Middle frontal gyrus (tissue), 1 donor: ENCODE results near the gene ZIK1.

Experiments
- DNase-seq: peaks from one replicate; pipeline ENCODE4 v3.0.0-alpha.2; 2015; ENCODE audit warnings: low spot score; ENCODE audit errors: extremely low spot score

ZIK1 gene

DNA sequence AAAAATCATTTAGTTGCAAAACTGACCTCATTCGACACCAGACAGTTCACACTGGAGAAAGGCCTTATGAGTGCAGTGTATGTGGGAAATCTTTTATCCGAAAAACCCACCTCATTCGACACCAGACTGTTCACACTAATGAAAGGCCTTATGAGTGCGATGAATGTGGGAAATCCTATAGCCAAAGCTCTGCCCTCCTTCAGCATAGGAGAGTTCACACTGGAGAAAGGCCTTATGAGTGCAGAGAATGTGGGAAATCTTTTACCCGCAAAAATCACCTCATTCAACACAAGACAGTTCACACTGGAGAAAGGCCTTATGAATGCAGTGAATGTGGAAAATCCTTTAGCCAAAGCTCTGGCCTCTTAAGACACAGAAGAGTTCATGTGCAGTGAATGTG lies 23.0 kb downstream of the ZIK1 start:
- no peak for DNase-seq

DNA sequence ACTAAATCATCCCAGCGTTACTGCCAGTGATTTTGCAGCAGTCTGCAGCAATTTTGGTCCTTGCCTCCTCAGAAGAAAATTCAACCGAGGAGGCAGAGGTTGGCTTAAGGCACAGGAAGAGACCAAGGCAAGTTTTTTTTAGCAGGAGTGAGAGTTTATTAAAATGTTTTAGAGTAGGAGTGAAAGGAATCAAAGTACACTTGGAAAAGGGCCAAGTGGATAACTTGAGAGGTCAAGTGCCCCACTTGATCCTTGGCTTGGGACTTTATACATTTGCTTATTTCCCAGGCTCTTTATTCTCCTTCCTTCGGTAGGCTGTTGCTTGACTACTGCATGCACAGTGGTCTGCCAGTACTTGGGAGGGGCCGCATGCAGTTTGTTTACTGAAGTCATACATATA lies 27.2 kb downstream of the ZIK1 start:
- no peak for DNase-seq

DNA sequence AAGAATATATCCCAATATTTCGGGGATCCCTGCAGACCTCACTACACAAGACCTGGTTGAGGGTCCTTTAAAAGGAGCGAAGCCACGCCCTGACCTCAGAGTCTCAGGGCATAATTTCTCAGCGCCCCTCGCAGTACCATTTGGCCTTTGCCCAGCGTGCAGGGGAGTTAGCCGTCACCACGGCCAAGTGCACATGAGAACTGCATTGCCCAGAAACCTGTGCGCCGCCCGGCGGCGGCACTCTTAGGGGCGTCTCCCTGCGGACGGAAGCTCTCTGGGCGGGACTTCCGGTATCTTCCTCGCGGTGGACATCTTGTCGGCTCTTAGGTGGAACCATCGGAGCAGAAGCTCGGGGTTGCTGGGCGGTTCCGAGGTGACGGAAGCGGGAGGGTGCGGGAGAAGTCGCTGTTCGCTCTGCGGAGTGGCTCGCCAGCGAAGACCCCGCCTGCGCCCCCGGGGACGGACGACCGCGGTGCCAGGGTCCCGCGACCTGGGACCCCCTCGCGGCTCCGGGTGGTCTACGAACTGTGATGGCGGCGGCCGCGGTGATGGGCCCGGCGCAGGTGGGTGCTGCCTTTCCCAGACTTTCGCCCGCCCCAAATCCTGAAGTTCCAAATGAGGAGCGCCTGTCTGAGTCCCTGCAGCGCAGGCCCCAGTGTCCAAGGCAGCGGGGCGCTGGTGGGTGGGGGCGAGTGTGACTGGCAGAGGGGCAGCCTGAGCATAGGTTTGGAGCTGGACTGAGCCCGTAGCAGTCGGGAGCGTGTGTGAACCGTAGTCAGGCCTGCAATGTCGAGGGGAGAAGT lies 30.2 kb downstream of the ZIK1 start, which contains the start of gene ZNF134:
Gene ZNF134 (plus strand): TSS at position 302 of the 803 bp plus-strand sequence. CDS start 5,227 bp downstream, outside the sequence.
- peak; percentile 87 for DNase-seq

DNA sequence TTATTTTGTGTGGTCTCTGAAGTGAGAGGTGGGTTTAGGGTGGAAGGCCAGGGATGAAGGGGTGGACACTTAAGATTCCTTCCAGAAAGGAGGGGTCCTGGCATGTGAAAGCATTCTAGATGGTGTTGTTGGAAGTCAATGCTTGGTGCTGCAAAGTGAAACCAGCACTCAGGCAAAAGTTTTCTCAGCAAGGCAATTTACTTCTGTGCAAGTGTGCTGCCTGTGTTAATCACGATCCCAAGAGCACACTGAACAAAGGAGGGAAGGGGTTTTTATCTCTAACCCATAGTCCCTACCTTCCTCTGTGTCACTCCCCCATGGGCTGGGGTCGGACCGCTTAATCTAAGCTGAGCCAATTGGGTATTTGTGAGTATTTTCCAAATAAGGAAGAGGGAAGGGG lies 31.4 kb downstream of the ZIK1 start:
- DNase-seq = no peak

DNA sequence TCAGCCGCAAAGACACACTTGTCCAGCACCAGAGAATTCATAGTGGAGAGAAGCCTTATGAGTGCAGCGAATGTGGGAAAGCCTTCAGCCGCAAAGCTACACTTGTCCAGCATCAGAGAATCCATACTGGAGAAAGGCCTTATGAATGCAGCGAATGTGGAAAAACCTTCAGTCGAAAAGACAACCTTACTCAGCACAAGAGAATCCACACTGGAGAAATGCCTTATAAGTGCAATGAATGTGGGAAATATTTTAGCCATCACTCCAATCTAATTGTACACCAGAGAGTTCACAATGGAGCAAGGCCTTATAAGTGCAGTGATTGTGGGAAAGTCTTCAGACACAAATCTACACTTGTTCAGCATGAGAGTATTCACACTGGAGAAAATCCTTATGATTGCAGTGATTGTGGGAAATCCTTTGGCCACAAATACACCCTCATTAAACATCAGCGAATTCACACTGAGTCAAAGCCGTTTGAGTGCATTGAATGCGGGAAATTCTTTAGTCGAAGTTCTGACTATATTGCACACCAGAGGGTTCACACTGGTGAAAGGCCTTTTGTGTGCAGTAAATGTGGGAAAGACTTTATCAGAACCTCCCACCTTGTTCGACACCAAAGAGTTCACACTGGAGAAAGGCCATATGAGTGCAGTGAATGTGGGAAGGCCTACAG lies 36.9 kb downstream of the ZIK1 start:
- DNase-seq = no peak

DNA sequence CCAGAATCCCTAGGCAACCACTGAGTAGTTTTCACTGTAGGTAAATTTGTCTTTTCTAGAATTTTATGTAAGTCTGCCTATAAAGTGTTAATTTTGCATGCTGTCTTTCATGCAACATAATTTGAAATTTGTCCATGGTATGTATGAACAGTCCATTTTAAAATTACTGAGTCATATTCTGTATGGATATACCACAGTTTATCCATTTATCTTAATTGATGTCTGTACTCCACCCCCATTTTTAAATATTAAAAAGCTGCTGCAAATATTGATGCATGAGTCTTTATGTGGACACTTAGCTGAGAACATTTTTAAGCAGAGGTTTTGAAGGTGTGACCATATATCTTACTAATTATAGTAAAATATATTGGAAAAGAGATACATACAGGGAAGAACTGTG lies 39.1 kb downstream of the ZIK1 start:
- DNase-seq = no peak

DNA sequence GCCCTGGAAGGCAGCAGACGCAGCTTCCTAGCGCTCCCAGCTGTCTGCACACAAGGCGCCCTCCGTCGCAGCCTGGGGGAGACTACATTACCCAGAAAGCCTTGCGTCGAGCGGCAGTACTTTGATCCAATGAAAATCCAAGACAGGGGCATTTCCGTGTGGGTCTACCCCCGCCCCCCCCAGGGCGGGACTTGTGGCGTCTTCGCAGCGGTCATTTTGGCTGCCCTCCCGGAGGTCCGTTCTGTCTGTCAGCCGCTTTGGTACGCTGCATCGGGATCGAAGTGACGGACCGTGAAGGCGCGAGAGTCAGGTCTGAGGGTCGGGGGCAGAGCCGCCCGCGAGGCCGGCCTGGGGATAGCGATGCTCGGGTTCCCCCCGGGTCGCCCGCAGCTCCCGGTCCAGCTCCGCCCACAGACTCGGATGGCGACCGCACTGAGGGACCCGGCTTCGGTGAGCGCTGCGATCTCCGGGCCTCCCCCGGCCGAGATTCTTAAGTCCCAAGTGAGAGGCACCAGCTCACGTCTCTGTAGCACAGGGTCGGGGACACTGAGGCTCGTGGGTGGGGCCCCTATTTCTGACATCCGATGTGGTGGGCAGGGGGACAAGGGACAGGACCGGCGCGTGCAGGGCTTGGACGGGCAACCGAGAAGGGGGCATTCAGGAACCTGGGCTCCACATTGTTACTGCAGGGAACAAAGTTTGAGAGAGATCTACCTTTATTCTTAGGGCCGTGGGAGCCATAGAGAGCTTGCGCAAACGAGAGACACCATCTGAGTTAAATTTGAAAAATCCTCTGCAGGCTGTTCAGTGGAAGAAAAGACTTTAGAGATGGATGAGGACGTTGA lies 49.3 kb downstream of the ZIK1 start, which contains the start of gene ZNF211:
Gene ZNF211 (plus strand): TSS at position 182 of the 845 bp plus-strand sequence. CDS start 179 bp downstream, at position 361.
- DNase-seq = peak; percentile 91

DNA sequence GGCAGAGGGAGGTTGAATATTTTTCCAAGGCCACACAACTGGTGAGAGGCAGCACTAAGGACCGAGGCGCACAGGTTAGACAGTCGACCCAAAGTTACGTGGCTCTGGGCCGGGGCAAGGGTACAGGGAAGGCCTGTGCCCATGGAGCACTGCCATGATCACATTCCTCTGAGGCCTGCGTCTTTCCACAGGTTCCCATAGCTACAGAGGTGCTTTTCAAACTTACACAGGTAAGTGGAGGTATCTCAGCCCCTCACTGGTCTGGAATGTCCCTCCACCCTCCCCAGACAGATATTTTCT lies 49.8 kb downstream of the ZIK1 start:
- no peak for DNase-seq

DNA sequence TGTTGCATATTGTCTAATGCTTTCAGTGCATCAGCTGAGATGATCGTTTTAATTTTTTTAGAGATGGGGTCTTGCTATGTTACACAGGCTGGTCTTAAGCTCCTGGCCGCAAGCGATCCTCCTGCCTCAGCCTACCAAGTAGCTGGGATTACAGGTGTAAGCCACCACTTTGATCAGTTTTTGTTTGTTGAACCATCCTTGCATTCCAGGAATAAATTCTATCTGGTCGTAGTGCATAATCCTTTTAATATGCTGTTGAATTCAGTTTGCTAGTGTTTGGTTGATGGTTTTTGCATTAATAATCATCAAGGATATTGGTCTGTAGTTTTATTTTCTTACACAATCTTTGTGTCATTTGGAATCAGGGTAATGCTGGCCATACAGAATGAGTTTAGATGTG lies 53.4 kb downstream of the ZIK1 start:
- DNase-seq = no peak

DNA sequence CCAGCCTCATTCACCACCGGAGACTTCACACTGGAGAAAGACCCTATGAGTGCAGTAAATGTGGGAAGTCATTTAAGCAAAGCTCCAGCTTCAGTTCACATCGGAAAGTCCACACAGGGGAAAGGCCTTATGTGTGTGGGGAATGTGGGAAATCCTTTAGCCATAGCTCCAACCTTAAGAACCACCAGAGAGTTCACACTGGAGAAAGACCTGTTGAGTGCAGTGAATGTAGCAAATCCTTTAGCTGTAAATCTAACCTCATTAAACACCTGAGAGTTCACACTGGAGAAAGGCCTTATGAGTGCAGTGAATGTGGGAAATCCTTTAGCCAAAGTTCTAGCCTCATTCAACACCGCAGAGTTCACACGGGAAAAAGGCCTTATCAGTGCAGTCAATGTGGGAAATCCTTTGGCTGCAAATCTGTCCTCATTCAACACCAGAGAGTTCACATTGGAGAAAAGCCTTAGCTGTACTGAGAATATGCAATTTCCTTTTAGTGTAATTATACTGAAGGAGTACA lies 57.8 kb downstream of the ZIK1 start:
- no peak for DNase-seq

DNA sequence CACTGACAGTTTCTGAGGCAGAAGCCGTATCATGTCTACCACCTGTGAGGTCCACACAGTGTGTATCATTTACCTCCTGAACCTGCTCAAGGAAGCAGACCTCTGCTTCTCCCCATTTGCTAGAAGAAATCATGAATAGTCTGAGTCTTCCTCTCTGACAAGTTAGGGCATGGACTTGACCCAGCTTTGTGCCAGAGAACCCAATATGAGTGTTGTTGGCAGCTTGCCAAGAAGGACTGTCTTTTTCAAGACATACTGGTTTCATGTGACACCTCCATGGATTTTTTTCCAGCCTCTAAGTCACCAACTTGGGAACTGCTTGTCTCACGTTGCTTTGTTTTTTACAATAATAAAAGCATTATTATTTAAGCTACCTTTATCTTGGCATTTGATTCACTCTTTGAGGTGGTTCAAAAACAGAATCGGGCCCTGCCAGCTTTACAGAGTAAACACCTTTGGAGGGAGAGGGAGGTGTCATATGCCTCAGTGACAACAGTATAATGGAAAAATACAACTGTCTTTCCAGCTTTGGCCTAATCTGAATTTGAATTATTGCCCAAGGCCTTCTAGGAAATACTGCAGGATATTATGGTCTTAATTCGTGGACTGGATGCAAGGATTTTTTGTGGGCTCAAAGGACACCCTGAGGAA lies 58.6 kb downstream of the ZIK1 start:
- DNase-seq = no peak
